Gastroesophageal sphincter (tissue), 4 donors: ENCODE measurements around the gene REC114. TPM values are rescaled to one million over a fixed set of nuclear protein-coding genes. Genes with fewer than 3 reads are reported as not detected.

Experiments used
- ATAC-seq: fragments of 150-250 bp; one replicate; pipeline ENCODE4 v1.9.1; 2016; ENCODE audit warnings: mild to moderate bottlenecking, moderate library complexity
- H3K27ac ChIP-seq, 4 donors: fragments of 200-600 bp; sonication (generic) in 3 of 4; 1 replicate in 3 of 4; 2 replicates in 1 of 4; pipeline ENCODE4 v1.5.1; 2016 to 2019
- H3K27me3 ChIP-seq: fragments of 200-600 bp; sonication (generic); one replicate; pipeline ENCODE4 v1.5.1; 2019
- H3K36me3 ChIP-seq, 2 donors: fragments of 200-600 bp; sonication (generic); one replicate each; pipeline ENCODE4 v1.5.1; 2019; ENCODE audit warnings: control low read depth in 1 of 2
- H3K4me1 ChIP-seq, 3 donors: fragments of 200-600 bp; sonication (generic); 1 replicate in 2 of 3; 2 replicates in 1 of 3; pipeline ENCODE4 v1.5.1; 2016 to 2019; ENCODE audit warnings: control low read depth in 2 of 3
- H3K4me3 ChIP-seq, 2 donors: fragments of 200-600 bp; sonication (generic); one replicate each; pipeline ENCODE4 v1.5.1; 2019; ENCODE audit warnings: mild to moderate bottlenecking in 1 of 2, moderate library complexity in 1 of 2
- H3K9me3 ChIP-seq, 3 donors: fragments of 200-600 bp; sonication (generic); one replicate each; pipeline ENCODE4 v1.5.1; 2017 to 2019; ENCODE audit warnings: control low read depth in 2 of 3
- CTCF ChIP-seq, 4 experiments: fragments of 200-600 bp in 2 of 4; fragments of 450-650 bp in 2 of 4; sonication (generic) in 1 of 4; IDR thresholded peaks; one replicate each; pipeline ENCODE4 v1.5.1; 2017 to 2019; ENCODE audit warnings: antibody characterized with exemption in 4 of 4, mild to moderate bottlenecking in 2 of 4, moderate library complexity in 2 of 4
- EP300 ChIP-seq: sonication (generic); formaldehyde crosslinking; IDR thresholded peaks from one replicate; pipeline ENCODE4 v1.6.1; 2017; ENCODE audit warnings: antibody characterized with exemption, mild to moderate bottlenecking
- POLR2A ChIP-seq, 2 donors: fragments of 450-650 bp; IDR thresholded peaks; one replicate each; pipeline ENCODE4 v1.6.1; 2017; ENCODE audit warnings: antibody characterized with exemption in 2 of 2, mild to moderate bottlenecking in 2 of 2, moderate library complexity in 1 of 2
- POLR2AphosphoS5 ChIP-seq: sonication (generic); formaldehyde crosslinking; IDR thresholded peaks from one replicate; pipeline ENCODE4 v1.6.1; 2017; ENCODE audit warnings: antibody characterized with exemption
- WGBS, 2 donors: methylation state at CpG; one replicate each; pipeline ENCODE4 v1.1.5; 2018; ENCODE audit warnings: low coverage in 1 of 2; 5-methylcytosine and 5-hydroxymethylcytosine counted together
- total RNA-seq, 4 donors: library from RNA; depleted of rRNA; stranded (reverse); fragments of >200 nt; gene quantifications; one replicate each; pipeline ENCODE4 v1.1.0, GENCODE V29; 2016

Gene REC114
- total RNA-seq, 4 donors from 2014 or later: not detected

DNA sequence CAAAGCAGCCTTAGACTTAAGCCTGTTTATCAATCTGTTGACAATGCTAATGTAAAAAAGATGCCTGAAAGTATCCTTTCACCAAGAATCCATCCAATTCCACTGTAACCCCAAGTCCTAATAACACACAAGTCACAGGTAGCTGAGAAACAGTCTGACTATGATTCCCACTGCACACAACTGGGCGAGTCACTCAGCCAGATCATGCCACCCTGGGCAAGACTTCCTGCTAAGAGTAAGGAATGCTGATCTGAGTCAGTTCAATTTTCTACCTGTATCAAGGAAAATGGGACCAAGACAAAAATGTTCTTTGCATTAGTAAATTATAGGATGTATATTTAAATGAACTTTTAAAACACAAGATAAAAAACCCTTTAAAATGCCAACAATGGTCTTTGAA, 157.0 kb downstream of the REC114 start:
- Histone ChIP-seq H3K36me3 (peaks cover 0 to 3% of the 10 kb centered on the region in 2 donors), H3K27me3 (no peaks in the 10 kb centered on the region), H3K4me1 (peaks cover 66 to 100% (median 73%) of the 10 kb centered on the region in 3 donors), H3K4me3 (no peak overlapping the region), H3K27ac (peak overlapping the region; percentile 75 to 81 (median 79)), H3K9me3 (no peaks in the 10 kb centered on the region)
- no peak for TF ChIP-seq POLR2A (IDR thresholded peaks at IDR 0.05)
- no peak for TF ChIP-seq POLR2AphosphoS5
- ATAC-seq: no peak
- 55 to 83% methylated on average over 1 of the region's 1 CpG for WGBS, 2 donors

GRCh38 chr15:73600413-73601335, 157.7 kb downstream of the REC114 start:
- H3K4me1 ChIP-seq: peaks cover 62 to 100% (median 75%) of the 10 kb centered on the region in 3 donors
- 60 to 63% methylated on average over 5 of the region's 5 CpGs for WGBS, 2 donors
- no peak overlapping the region for H3K4me3 ChIP-seq
- no peaks in the 10 kb centered on the region for H3K27me3 ChIP-seq
- peak overlapping the region; percentile 75 to 81 (median 79) for H3K27ac ChIP-seq
- H3K9me3 ChIP-seq: no peaks in the 10 kb centered on the region
- TF ChIP-seq POLR2A (IDR thresholded peaks at IDR 0.05) (no peak), CTCF (IDR thresholded peaks at IDR 0.05) (no peak), POLR2AphosphoS5 (no peak), EP300 (no peak)
- peaks cover 0 to 3% of the 10 kb centered on the region in 2 donors for H3K36me3 ChIP-seq
- ATAC-seq: no peak

GRCh38 chr15:73601451-73602445, 158.8 kb downstream of the REC114 start:
- WGBS, 2 donors: 6 to 15% methylated on average over 7 of the region's 7 CpGs
- Histone ChIP-seq H3K27ac (peak overlapping the region; percentile 75 to 81 (median 79)), H3K27me3 (no peaks in the 10 kb centered on the region), H3K36me3 (peaks cover 0 to 3% of the 10 kb centered on the region in 2 donors), H3K4me3 (no peak overlapping the region), H3K9me3 (no peaks in the 10 kb centered on the region), H3K4me1 (peaks cover 58 to 100% (median 69%) of the 10 kb centered on the region in 3 donors)
- ATAC-seq: peak; percentile 82
- TF ChIP-seq POLR2AphosphoS5 (no peak), CTCF (IDR thresholded peaks at IDR 0.05) (no peak), POLR2A (IDR thresholded peaks at IDR 0.05) (no peak), EP300 (no peak)

DNA sequence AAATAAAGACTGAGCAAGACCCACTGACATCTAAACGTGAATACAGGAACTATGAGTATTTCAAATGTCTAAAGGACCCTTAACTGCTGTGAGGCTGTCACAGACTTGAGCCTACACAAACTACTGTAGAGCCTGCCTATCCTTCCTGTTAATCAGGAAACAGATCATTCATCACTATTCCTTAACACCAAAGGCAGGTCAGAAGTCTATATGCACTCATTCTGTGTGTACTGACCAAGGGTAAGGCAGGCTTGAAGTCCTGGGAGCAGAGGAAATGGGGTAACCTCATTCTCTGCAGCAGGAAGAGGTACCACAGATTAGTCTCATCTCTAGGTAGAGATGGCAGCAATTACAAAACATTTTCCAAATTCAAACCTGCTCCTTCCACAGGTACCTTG, 159.5 kb downstream of the REC114 start:
- no peak for ATAC-seq
- Histone ChIP-seq H3K27me3 (no peaks in the 10 kb centered on the region), H3K4me3 (no peak overlapping the region), H3K4me1 (peaks cover 62 to 100% (median 68%) of the 10 kb centered on the region in 3 donors), H3K36me3 (peaks cover 0 to 3% of the 10 kb centered on the region in 2 donors), H3K27ac (peak overlapping the region; percentile 75 to 81 (median 79)), H3K9me3 (no peaks in the 10 kb centered on the region)
- WGBS, 2 donors: 0 to 7% methylated on average over 1 of the region's 1 CpG
- no peak for TF ChIP-seq EP300
- TF ChIP-seq POLR2AphosphoS5: no peak
- no peak for TF ChIP-seq CTCF (IDR thresholded peaks at IDR 0.05)
- TF ChIP-seq POLR2A (IDR thresholded peaks at IDR 0.05): no peak

DNA sequence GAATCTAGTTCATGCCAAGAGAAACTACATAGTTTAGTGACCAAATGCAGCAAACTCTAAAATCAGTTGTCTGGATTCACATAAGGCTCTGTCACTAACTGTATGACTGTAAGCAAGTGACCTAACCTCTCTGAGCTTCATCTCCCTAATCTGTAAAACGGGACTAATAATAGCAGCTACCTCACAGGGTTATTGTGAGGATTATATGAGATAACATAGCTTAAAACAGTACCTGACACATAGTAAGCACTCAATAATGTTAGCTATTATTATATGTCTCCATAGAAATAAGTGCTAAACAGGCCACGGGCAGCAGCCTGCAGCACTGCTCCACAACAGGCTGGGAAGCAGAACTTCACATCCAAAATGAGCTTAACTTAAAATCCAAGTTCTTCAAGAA, 160.0 kb downstream of the REC114 start:
- Histone ChIP-seq H3K4me3 (no peak overlapping the region), H3K4me1 (peaks cover 64 to 100% (median 65%) of the 10 kb centered on the region in 3 donors), H3K9me3 (no peaks in the 10 kb centered on the region), H3K27me3 (no peaks in the 10 kb centered on the region), H3K36me3 (peaks cover 0 to 3% of the 10 kb centered on the region in 2 donors), H3K27ac (peak overlapping the region; percentile 75 to 81 (median 79))
- no peak for ATAC-seq
- TF ChIP-seq CTCF (IDR thresholded peaks at IDR 0.05): no peak
- no peak for TF ChIP-seq EP300
- no peak for TF ChIP-seq POLR2AphosphoS5
- TF ChIP-seq POLR2A (IDR thresholded peaks at IDR 0.05): no peak
- WGBS, 2 donors: 25 to 35% methylated on average over 2 of the region's 2 CpGs
